ENCODE measurements around the gene FGD6.
"Not testable (repeated sequence)": the region's sequence is repeated elsewhere in the genome, so short reads cannot be mapped to it uniquely, and the experiment has no call there.

Gene FGD6

GRCh38 chr12:95173392-95174251, 43.6 kb downstream of the FGD6 start:
- DNase-seq: no peak

- DNase-seq: no peak
Measured at GRCh38 chr12:95169368-95169767, 47.9 kb downstream of the FGD6 start.

GRCh38 chr12:95168746-95169145, 48.5 kb downstream of the FGD6 start:
- no peak for DNase-seq

GRCh38 chr12:95164656-95165055, 52.6 kb downstream of the FGD6 start:
- no peak for DNase-seq

GRCh38 chr12:95158919-95159318, 58.3 kb downstream of the FGD6 start:
- DNase-seq: no peak

GRCh38 chr12:95151821-95152220, 65.4 kb downstream of the FGD6 start:
- no peak for DNase-seq

- DNase-seq: no peak
Measured at GRCh38 chr12:95151406-95151805, 65.9 kb downstream of the FGD6 start.

GRCh38 chr12:95150501-95150900, 66.8 kb downstream of the FGD6 start:
- DNase-seq: no peak

GRCh38 chr12:95147866-95148265, 69.4 kb downstream of the FGD6 start:
- DNase-seq: no peak

- no peak for DNase-seq
Measured at GRCh38 chr12:95146769-95147168, 70.5 kb downstream of the FGD6 start.

- DNase-seq: no peak
Measured at GRCh38 chr12:95143621-95144205, 73.6 kb downstream of the FGD6 start.

GRCh38 chr12:95142431-95143151, 74.7 kb downstream of the FGD6 start:
- DNase-seq: no peak

- DNase-seq: no peak
Measured at GRCh38 chr12:95141310-95141709, 76.0 kb downstream of the FGD6 start.

- not testable (repeated sequence) for DNase-seq
Measured at GRCh38 chr12:95138031-95138430, 79.2 kb downstream of the FGD6 start.

GRCh38 chr12:95136598-95136997, 80.7 kb downstream of the FGD6 start:
- no peak for DNase-seq

- no peak for DNase-seq
Measured at GRCh38 chr12:95134085-95134484, 83.2 kb downstream of the FGD6 start.

GRCh38 chr12:95131589-95132340, 85.5 kb downstream of the FGD6 start:
- DNase-seq: no peak

- DNase-seq: no peak
Measured at GRCh38 chr12:95130096-95130495, 87.2 kb downstream of the FGD6 start.

GRCh38 chr12:95129115-95129514, 88.2 kb downstream of the FGD6 start:
- no peak for DNase-seq

- DNase-seq: no peak
Measured at GRCh38 chr12:95126736-95127135, 90.5 kb downstream of the FGD6 start.

- DNase-seq: no peak
Measured at GRCh38 chr12:95126076-95126475, 91.2 kb downstream of the FGD6 start.

GRCh38 chr12:95124106-95124505, 93.2 kb downstream of the FGD6 start:
- no peak for DNase-seq

- DNase-seq: no peak
Measured at GRCh38 chr12:95118788-95119179, 98.5 kb downstream of the FGD6 start.
